ENCODE measurements around the gene TNNT2.

TNNT2 gene

DNA sequence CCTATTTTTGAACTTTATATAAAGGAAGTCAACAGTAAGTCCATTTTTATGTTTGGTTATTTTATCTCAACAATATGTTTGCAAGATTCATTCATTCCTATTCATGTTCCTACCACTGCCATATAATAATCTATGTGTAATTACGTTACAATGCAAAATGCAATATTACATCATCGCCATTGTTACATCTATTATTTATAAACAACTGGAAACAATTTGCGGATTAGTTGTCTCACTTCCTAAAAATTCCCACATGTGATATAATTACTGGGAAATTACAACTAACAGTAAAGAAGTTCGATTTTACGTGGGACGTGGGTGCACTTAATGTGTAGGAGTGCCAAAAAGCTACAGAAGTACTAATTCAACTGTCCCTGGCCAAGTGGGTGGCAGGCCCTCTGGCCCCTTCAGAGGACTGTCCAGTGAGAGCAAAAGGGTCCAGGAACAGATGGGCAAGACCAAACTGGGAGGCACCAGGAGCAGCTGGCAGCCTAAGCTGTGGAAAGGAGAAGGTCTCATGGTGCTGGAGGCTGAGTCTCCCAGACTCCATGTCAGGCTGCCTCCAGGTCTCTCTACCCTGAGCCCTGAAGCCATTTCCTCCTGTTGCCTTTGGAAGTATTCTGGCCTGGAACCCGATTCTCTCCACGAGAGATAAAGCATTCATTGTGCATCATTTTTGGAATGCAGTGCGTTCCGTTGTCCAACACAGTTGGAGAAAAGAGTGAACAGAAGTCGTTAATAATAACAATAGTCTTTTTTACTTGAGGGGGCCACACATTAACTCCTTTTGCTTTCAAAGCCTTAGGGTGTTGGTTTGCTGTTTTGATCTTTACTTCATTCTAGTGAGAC is 42.9 kb downstream of the TNNT2 start:
- no peak for DNase-seq (ENCODE audit: low read depth)

- DNase-seq (ENCODE audit: low read depth) = no peak
Measured at GRCh38 chr1:201332616-201333335, 44.7 kb downstream of the TNNT2 start.

- no peak for DNase-seq (ENCODE audit: low read depth)
Measured at GRCh38 chr1:201332021-201332420, 45.5 kb downstream of the TNNT2 start.

DNA sequence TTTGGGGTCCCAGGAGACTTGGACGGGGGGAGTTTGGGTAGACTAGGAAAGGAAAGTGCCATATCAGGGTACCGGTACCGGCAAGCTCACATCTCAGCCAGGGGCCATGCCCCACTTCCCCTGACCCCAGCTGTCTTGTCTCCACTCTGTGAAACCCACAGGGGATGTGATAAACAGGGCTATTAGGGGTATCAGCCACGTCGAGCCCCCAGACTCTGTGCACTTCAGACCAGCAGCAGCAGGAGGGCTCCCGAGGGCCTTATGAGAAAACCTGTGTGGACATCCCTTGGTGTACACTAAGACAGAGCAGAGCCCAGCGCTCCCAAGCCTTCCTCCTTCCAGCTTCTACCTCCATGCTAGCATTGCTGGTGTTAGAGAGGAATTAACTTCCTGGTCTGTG is 46.3 kb downstream of the TNNT2 start:
- DNase-seq (ENCODE audit: low read depth) = no peak

GRCh38 chr1:201330541-201330940 is 46.9 kb downstream of the TNNT2 start:
- DNase-seq (ENCODE audit: low read depth) = no peak

GRCh38 chr1:201329801-201330200 is 47.7 kb downstream of the TNNT2 start:
- DNase-seq (ENCODE audit: low read depth) = no peak

GRCh38 chr1:201329286-201329685 is 48.2 kb downstream of the TNNT2 start:
- no peak for DNase-seq (ENCODE audit: low read depth)

DNA sequence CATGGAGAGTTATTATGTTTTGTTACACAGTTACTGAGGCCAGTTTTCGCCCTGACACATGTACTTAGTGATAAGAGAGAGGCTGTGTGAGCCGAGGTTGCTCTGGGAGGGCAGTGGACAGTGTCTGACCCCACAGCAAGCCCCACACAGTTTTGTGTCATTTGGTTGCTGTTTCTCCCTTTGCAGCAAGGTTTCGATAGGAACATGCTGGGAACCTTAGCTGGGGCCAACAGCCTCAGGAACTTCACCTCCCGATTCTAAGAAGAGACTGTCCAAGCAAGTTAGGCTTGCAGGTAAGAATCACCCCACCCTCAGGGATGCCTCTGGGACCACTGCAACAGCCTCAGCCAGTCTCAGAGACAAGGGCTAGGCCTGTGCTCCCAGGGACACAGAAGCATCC is 48.9 kb downstream of the TNNT2 start:
- no peak for DNase-seq (ENCODE audit: low read depth)

GRCh38 chr1:201327687-201328240 is 49.7 kb downstream of the TNNT2 start:
- no peak for DNase-seq (ENCODE audit: low read depth)

GRCh38 chr1:201326710-201327109 is 50.8 kb downstream of the TNNT2 start:
- no peak for DNase-seq (ENCODE audit: low read depth)

- no peak for DNase-seq (ENCODE audit: low read depth)
Measured at GRCh38 chr1:201325678-201326060, 51.8 kb downstream of the TNNT2 start.

- no peak for DNase-seq (ENCODE audit: low read depth)
Measured at GRCh38 chr1:201324821-201325677, 52.4 kb downstream of the TNNT2 start.

DNA sequence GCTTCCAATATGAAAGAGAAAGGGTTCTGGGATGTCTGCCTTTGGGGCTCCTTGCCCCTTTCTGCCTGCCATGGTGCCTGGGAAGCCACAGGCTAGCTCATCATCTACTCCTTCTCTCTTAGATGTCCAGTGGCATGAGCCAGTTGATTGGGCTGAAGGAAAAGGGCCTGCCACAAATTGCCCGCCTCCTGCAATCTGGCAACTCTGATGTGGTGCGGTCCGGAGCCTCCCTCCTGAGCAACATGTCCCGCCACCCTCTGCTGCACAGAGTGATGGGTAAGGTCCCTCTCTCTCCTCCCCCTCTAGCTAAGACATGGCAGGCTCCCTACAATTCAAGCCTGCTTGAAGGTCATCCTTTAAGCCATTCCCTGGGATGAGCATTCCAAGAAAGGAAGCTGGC is 53.2 kb downstream of the TNNT2 start:
- no peak for DNase-seq (ENCODE audit: low read depth)

GRCh38 chr1:201322653-201323510 is 54.6 kb downstream of the TNNT2 start:
- DNase-seq (ENCODE audit: low read depth) = no peak

- DNase-seq (ENCODE audit: low read depth) = no peak
Measured at GRCh38 chr1:201321826-201322390, 55.6 kb downstream of the TNNT2 start.

DNA sequence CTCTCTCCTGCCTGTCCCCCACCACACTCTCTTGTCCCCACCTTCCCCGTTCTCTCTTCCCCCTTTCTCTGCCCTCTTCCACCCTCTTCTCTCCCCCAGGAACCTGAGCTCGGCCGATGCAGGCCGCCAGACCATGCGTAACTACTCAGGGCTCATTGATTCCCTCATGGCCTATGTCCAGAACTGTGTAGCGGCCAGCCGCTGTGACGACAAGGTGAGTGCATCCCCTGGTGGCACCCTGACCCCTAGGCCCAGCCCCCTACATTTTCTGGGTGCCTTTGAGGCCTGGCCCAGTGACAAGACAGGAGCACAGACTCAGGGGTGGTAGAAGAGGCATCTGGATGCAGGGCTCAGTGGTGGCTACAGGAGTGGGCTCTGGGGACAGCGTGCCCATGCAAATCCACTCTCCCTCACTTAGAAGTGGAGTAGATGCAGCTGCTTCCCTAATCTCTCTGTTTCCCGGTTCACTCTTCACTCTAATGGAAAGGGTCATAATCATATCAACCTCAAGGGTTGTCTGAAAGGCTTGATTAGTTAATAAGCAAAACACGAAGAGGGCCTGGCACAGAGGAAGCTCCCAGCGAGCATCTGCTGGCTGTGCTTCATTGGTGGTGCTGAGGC is 57.2 kb downstream of the TNNT2 start:
- no peak for DNase-seq (ENCODE audit: low read depth)

- no peak for DNase-seq (ENCODE audit: low read depth)
Measured at GRCh38 chr1:201319631-201320030, 57.8 kb downstream of the TNNT2 start.

- no peak for DNase-seq (ENCODE audit: low read depth)
Measured at GRCh38 chr1:201318504-201319340, 58.8 kb downstream of the TNNT2 start.

DNA sequence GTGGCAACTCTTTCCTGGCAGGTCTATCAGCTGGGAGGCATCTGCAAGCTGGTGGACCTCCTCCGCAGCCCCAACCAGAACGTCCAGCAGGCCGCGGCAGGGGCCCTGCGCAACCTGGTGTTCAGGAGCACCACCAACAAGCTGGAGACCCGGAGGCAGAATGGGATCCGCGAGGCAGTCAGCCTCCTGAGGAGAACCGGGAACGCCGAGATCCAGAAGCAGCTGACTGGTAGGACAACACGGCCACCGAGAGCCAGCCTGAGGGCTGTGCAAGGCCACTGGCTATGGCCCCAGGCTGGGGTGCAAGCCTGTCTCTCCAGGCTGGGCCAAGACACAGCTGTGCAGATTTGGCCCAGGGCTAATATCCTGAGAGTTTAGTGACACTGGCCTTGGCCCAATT is 59.9 kb downstream of the TNNT2 start:
- no peak for DNase-seq (ENCODE audit: low read depth)

DNA sequence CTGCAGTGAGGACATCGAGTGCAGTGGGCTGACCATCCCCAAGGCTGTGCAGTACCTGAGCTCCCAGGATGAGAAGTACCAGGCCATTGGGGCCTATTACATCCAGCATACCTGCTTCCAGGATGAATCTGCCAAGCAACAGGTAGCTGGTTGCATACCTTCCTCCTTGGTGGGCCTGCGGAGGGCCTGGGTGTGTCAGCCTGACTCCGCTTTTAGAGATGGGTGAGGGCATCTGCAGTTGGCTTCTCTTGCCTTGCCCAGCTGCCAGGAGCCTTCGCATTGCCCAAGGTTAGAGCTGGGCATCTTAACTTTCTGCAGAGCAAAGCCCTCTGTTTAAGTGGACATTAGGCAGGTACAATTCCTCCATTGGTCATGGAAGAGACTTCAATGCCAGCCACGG is 60.9 kb downstream of the TNNT2 start:
- DNase-seq (ENCODE audit: low read depth) = no peak
